ENCODE results near the gene MACROD2.
"Not testable (repeated sequence)": the region's sequence is repeated elsewhere in the genome, so short reads cannot be mapped to it uniquely, and the experiment has no call there.

MACROD2 gene

GRCh38 chr20:14916360-14916920, 921.1 kb downstream of the MACROD2 start:
- no peak for DNase-seq (ENCODE audit: low read depth)

- DNase-seq (ENCODE audit: low read depth), result no peak
Observed at GRCh38 chr20:14918281-14918680, 923.0 kb downstream of the MACROD2 start.

DNA sequence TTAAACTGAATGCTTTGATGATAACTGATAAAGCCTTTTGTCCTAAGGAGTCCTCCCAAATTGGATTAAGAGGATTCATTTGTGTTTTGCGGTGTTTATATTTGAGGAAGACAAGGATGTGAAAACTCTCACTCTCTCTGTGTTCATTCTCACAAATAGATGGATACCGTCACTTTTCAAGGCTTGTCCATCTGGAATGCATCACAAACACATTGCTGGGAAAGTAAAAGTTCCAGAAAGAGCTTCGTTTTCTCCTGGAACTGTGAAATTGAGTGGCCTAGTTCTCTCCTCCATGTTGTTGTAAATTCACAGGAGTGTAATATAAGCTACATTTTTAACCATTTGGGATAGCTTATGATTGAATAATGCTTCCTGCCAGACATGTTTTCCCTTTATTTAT, 923.7 kb downstream of the MACROD2 start:
- DNase-seq (ENCODE audit: low read depth), result no peak

DNA sequence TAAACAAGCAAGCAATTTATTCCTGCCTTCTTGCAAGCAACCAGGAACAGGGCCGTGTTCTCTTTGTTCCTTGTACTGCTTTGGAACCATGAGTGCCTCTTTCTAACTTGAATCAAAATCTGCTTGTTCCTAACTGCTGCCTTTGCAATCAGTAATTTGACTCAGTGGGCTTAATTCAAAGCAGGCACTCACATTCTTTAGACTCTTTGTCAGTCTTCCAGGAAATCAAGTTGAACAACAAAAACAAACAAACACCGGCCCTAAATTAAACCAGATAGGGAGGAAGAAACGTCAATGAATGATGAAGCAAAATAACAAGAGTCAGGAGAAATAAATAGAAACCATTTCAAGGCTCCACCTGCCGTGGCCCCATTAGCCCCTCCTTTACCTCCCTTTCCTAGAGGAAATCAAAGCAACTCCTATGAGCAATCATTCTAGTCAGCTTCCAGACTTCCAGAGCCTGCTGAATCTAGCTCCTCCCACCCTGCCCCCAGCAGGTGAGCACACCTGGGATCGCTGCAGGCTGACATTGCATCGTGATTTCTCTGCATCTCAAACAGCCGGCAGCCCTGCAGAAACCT, 924.3 kb downstream of the MACROD2 start:
- DNase-seq (ENCODE audit: low read depth), result no peak

DNA sequence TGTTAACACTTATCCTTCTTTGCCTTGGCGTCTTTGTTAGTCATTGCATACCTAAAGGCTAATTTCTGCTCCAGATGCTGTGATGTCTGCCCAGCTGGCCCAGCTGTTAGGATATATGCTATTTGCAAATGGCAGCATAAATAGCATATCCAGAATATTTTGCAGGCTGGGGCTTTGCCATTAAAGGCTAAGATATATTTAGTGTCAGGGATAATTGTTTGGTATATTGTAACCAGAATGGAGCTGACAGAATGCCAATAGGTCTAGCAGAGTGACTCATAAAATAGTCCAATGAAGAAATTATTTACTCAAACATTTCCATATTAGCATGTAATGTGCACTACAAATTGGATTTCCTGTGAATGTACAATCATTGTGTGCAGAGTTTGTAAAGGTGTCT, 926.2 kb downstream of the MACROD2 start:
- no peak for DNase-seq (ENCODE audit: low read depth)

- DNase-seq (ENCODE audit: low read depth), result no peak
Observed at GRCh38 chr20:14922503-14923267, 927.4 kb downstream of the MACROD2 start.

DNA sequence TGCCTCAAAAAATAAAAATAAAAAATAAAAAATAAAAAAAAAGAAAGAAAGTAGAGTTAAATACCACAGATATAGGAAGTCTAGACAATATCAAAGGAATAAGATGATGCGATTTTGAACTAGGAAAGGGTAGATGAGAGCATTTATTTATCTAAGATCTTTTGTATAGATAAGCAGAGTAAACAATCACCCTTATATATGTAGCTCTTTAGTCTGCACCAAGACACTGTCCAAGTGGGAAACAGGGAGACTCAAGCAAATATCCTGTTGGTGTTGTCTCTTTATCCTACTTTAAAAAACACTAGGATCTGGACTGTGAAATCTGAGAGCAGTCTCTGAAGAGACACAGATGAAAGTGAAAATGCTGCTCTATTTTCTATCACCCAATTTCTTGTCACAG, 929.1 kb downstream of the MACROD2 start:
- DNase-seq (ENCODE audit: low read depth), result no peak

DNA sequence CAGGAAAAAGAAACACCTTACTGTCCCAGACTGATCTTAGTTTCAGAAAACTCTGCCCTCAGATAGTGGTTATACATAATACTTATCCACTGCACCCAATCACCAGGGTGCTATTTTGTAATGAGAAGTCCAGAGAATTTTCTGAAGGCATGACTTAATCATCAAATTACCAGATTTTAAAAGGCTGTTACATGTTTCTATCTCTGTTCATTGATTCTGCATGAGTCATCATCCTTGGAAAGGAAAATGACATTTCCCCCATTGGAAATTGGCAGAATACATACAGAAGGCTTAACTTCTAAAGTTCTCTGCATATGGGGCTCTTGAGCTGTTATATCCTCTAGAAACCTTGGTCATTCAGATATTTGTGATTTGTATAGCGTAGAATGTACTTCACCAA, 930.0 kb downstream of the MACROD2 start:
- DNase-seq (ENCODE audit: low read depth), result no peak

DNA sequence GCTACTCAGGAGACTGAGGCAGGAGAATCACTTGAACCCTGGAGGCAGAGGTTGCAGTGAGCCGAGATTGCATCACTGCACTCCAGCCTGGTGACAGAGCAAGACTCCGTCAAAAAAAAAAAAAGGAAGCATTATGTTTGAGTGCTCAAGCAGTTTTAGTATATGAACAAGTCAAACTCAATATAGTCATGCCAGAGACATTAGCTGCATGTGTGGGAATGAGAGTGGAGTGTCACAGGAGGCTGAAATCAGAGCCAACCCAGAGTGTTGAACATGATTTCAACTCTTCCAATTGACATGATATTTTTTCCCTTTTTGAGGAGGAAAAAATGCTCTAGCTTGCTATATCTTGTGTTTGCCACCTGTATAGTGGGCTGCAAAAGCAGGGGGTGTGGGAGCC, 931.1 kb downstream of the MACROD2 start:
- DNase-seq (ENCODE audit: low read depth), result not testable (repeated sequence)

GRCh38 chr20:14928083-14928482, 932.8 kb downstream of the MACROD2 start:
- no peak for DNase-seq (ENCODE audit: low read depth)

GRCh38 chr20:14929388-14929787, 934.1 kb downstream of the MACROD2 start:
- no peak for DNase-seq (ENCODE audit: low read depth)

GRCh38 chr20:14932040-14932439, 936.7 kb downstream of the MACROD2 start:
- DNase-seq (ENCODE audit: low read depth), result no peak

- DNase-seq (ENCODE audit: low read depth), result no peak
Observed at GRCh38 chr20:14935285-14935684, 940.0 kb downstream of the MACROD2 start.

DNA sequence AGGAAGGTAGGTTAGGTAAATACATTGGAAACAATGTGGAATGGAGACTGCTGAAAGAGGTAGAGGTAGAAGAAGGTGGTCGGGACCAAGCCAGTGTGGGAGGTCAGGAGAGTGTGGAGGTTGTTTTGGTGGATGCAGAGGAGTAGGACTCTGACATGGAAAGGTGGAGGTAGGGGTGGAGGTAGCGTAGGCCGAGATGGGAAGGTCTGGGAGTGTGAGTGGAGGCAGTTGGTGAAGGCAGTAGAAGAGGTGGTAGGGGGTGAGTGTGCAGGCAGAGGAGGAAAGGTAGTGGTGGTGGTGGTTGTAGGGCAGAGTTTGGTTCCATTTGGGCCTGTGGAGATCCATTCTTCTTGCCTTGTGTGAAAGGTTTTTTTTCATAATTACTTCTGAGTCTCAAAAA, 941.7 kb downstream of the MACROD2 start:
- DNase-seq (ENCODE audit: low read depth), result no peak

- no peak for DNase-seq (ENCODE audit: low read depth)
Observed at GRCh38 chr20:14937846-14938245, 942.5 kb downstream of the MACROD2 start.

- DNase-seq (ENCODE audit: low read depth), result no peak
Observed at GRCh38 chr20:14947536-14947935, 952.2 kb downstream of the MACROD2 start.

DNA sequence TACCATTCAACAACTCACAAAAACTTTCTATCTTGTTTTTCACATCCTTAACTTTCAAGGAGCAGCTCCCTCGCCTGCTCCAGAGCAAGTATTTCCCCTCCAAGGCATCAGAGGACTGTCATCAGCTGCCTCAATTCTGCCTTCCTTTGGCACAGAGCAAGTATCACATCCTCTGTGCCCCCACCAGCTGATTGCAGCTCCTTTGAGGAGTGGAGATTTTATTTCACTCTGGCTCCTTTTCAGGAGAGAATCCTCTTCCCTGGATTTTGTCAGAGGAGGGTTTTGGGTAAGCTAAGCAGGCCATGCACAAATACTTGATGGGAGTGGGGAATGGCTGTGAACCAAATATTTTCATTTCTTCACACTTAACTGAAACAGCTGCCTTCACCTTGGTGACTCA, 952.6 kb downstream of the MACROD2 start:
- no peak for DNase-seq (ENCODE audit: low read depth)

DNA sequence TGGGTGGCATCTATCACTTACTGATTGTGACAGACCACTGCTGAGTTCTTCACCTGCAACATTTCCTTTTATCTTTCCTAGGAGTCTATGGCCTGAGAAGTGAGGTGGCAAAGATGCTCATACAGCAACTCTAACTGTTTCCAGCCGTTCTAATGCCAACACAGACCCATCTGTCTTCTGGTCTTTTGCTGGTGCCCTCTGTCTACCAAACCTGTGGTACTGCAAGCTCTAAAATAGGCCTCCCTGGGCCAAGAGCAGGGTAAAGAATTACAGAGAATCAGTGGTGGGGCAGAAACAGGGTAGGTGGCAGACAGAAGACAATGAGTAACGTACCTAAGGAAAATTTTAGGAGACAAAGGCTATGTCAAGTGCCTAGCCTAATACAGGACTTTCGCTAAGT, 953.1 kb downstream of the MACROD2 start:
- DNase-seq (ENCODE audit: low read depth), result no peak

GRCh38 chr20:14950633-14951032, 955.3 kb downstream of the MACROD2 start:
- DNase-seq (ENCODE audit: low read depth), result no peak

DNA sequence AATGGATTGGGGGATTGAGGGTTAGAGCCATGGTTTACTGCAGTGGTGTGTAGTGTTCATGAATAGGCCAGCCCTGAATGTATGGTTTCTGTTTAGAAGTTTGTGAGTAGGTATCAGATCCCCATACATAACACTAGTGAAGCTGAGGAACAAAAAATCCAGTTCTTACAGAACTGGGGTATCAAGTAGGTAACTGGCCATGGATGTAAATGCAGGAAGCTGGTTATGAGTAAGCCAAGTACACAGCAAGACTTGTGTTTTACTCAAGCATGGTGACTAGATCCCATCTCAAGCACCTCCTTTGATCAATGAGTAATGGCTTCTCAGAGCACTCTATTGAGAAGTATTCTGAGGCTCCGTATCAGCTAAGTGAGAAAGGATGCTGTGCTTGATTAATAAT, 955.8 kb downstream of the MACROD2 start:
- DNase-seq (ENCODE audit: low read depth), result no peak

DNA sequence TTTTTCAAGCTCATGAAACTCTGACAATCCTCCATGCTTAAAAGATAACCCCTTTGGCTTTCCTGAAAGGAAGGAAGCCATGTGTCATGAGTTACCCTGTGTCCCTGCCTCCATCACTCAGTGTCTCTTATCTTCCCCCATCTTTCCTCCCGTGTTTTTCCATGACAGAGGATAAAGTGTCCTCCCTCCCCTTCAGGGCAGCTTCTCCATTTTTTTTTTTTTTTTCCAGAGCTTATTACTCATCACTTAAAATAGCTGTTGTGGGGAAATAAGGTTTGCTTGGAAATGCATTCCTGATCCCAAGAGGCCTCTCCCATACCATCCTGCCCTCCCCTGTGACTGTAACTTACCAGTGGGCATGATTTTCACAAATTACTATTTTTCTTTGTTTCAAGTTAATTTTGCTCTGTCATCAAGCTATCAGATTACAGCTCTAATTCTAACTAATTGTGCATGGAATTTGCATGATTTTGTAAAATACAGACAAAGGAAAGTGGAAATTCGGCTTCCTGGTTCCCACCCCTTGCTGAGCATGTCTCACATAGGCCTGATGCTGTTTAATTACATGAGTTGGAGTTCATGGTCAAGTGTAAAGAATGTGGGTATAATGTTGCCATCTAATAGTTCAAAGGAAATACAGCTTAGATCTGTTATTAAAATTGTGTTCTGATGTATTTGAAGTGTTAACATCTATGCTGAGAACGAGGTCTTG, 956.5 kb downstream of the MACROD2 start:
- DNase-seq (ENCODE audit: low read depth), result no peak

GRCh38 chr20:14953736-14954135, 958.4 kb downstream of the MACROD2 start:
- no peak for DNase-seq (ENCODE audit: low read depth)

GRCh38 chr20:14955399-14955798, 960.1 kb downstream of the MACROD2 start:
- no peak for DNase-seq (ENCODE audit: low read depth)

Data from T follicular helper cell (primary cell).